Epidermal melanocyte (primary cell): Measurements from ENCODE around the gene GEMIN7.

ENCODE experiments used
- DNase-seq: peaks from one replicate; pipeline ENCODE4 v3.0.0; 2011; ENCODE audit warnings: low spot score; ENCODE audit not compliant: insufficient read length

GEMIN7 gene

GRCh38 chr19:45079063-45079910 is at the start of gene GEMIN7:
Gene GEMIN7, plus strand, starts transcription at chr19:45079260. Its CDS starts 10,855 bp downstream, at chr19:45090115.
- DNase-seq: peak; percentile 70

GRCh38 chr19:45030825-45031224 is 48.2 kb upstream of the GEMIN7 start:
- no peak for DNase-seq

- DNase-seq: no peak
Observed at GRCh38 chr19:45032421-45032820, 46.6 kb upstream of the GEMIN7 start.

GRCh38 chr19:45035755-45036154 is 43.3 kb upstream of the GEMIN7 start:
- DNase-seq: no peak

GRCh38 chr19:45037393-45038169 is 41.5 kb upstream of the GEMIN7 start:
- no peak for DNase-seq

GRCh38 chr19:45038931-45039893 is 39.8 kb upstream of the GEMIN7 start, which contains the start of gene CLASRP:
Gene CLASRP, plus strand, starts transcription at chr19:45039045. Its CDS starts 1,168 bp downstream, at chr19:45040213.
- DNase-seq: peak; percentile 80

- DNase-seq: no peak
Observed at GRCh38 chr19:45040059-45040771, 38.8 kb upstream of the GEMIN7 start.

GRCh38 chr19:45041125-45041524 is 37.9 kb upstream of the GEMIN7 start:
- no peak for DNase-seq

- no peak for DNase-seq
Observed at GRCh38 chr19:45045671-45046353, 33.2 kb upstream of the GEMIN7 start.

- DNase-seq: no peak
Observed at GRCh38 chr19:45046355-45046754, 32.7 kb upstream of the GEMIN7 start.

GRCh38 chr19:45047188-45047797 is 31.8 kb upstream of the GEMIN7 start:
- no peak for DNase-seq

- no peak for DNase-seq
Observed at GRCh38 chr19:45049073-45049736, 29.9 kb upstream of the GEMIN7 start.

- no peak for DNase-seq
Observed at GRCh38 chr19:45050036-45050435, 29.0 kb upstream of the GEMIN7 start.

GRCh38 chr19:45051929-45052579 is 27.0 kb upstream of the GEMIN7 start:
- no peak for DNase-seq

- DNase-seq: no peak
Observed at GRCh38 chr19:45056831-45057230, 22.2 kb upstream of the GEMIN7 start.

GRCh38 chr19:45057444-45057843 is 21.6 kb upstream of the GEMIN7 start:
- DNase-seq: no peak

- no peak for DNase-seq
Observed at GRCh38 chr19:45058622-45059159, 20.4 kb upstream of the GEMIN7 start.
